GM18909 (cell line): ENCODE data around the gene CEMIP.

ENCODE experiments used
- ATAC-seq: cut with Tn5 transposase; IDR thresholded peaks from one replicate; pipeline ENCODE4 v1.9.1; 2021; ENCODE audit warnings: mild to moderate bottlenecking; ENCODE audit not compliant: unreplicated experiment, poor library complexity

CEMIP gene

DNA sequence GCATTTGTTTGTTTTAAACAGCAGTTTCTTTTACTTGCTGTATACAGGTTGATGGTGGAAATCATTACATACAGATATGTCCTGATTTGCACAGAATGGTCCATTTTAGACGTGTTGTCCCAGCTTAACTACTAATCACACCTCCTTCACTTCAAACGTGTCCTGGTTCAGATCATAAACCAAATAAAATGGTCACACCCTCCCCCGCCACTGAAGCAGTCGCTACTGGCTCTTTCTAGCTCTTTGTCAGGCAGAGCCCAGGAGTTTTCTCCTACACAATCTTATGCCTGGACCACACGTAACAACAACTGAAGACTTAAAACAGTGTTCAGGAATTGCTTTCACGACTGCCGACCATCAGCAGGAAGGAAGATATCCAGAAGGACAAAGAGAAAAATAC, 136.9 kb downstream of the CEMIP start:
- ATAC-seq: no peak

DNA sequence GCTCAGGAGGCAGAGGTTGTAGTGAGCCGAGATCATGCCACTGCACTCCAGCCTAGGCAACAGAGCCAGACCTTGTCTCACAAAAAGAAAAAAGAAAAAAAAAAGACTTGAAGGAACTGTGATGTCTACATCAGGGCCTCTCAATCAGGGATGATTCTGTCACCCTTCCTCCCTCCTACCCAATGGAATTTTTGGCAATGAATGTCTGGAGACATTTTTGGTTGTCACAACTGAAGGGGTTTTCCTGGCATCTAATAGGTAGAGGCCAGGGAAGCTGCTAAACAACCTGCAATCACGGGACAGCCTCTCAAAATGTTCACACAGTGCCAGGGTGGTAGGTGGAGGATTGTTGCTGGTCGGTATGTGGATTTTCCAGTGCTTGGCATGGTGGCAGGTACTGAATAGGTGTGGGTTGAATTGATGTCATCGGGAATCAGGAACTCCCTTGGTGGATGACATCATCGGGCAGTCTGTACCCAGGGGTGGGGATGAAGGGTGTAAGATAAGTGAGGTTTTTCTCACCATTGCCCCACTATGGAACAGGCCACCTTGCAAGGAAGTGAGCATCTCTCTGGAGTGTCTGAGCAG, 139.1 kb downstream of the CEMIP start:
- no peak for ATAC-seq

DNA sequence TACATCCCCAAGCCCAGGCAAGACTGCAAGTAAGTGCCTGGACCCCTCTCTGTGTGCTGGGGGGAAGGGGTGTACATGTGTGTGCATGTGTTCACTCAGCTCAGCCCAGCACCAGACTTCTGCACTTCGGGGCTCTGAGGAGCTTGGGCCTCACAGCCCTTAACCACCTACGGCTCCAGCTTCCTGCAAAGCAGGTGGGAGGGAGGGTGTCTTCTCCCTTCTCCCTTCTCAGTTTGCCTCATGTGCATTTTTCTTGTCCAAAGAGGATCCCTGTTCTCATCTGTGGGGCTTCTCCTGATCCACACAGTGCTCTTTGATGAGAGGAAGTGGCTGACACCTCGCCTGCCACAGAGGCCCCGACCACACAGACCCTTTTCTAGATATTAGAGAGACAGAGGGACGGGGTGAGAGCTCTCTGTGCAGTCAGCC, 141.1 kb downstream of the CEMIP start:
- ATAC-seq: no peak

DNA sequence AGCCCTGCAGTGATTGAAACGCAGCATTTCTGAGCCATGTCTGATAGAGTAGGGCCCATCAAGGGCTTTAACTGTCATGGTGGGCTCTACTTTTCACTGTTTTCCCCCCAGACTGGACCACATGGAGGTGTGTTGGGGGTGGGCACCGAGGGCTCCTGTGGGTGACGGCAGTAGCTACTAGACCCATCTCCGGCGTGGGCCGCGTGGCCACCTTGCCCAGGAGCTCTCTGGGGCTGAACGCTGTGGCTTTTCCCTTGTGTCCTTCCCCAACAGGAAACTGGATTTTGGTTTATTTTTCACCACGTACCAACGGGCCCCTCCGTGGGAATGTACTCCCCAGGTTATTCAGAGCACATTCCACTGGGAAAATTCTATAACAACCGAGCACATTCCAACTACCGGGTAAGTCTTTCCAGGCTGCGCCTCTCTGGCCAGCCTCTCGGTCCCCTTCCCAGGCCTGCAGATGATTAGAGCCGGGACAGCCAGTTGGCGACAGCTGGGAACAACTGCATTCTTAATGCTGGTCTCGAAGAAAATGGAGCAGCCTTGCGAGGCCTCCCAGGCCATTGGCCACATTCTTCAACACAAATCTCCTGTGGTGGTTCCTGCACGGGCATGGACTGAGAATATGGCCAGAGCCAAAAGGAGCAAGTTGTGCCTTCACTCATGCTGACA, 142.7 kb downstream of the CEMIP start:
- ATAC-seq: no peak

DNA sequence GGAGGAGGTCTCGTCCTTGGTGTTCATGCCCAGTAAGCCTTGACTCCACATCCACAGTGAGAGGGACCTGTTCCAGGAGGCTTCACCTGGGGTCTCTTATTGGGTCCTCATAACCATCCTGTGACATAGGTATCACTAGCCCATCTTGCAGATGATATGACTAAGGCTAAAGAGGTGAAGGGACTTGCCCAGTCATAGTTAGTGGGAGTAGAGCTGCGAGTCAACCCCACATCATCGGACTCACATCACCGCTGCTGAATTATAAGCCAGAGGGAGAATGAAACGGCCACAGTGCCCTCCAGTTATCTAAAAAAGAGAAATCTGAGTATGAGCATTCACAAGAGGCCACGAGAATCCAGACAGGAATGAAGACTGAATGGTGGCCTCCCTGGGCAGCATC, 144.5 kb downstream of the CEMIP start:
- no peak for ATAC-seq

DNA sequence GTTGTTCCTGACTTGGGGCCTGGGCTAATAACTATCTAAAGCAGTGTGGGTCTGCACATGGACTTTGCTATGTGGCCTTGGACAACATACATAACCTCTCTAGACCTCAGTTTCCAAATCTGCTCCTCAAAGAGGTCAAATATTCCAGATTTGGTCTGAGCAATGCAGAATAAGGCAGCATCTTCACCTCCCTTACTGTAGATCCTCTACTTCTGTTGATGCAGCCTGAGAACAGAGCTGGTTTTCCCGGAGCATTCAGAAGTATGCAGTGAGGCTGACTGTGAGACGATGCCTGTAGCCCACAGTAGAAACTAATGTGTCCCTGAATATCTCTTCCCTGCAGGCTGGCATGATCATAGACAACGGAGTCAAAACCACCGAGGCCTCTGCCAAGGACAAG, 145.1 kb downstream of the CEMIP start:
- no peak for ATAC-seq

DNA sequence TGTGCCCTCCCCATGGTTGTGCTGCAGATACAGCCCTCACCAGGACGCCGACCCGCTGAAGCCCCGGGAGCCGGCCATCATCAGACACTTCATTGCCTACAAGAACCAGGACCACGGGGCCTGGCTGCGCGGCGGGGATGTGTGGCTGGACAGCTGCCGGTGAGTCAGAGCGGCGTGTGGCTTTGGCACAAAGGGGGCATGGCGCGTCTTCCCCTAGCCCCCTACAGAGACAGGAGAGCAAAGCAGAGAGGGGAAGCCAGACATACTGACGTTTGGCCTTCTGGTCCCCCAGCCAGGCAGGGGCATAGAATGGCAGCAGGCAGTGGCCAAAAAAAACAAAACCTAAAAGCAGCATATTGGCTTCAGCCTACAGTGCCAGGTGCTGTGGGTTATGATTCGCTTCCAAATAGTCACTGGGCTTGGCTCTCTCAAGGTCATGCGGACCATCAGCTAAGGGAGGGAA, 146.5 kb downstream of the CEMIP start:
- ATAC-seq: no peak

DNA sequence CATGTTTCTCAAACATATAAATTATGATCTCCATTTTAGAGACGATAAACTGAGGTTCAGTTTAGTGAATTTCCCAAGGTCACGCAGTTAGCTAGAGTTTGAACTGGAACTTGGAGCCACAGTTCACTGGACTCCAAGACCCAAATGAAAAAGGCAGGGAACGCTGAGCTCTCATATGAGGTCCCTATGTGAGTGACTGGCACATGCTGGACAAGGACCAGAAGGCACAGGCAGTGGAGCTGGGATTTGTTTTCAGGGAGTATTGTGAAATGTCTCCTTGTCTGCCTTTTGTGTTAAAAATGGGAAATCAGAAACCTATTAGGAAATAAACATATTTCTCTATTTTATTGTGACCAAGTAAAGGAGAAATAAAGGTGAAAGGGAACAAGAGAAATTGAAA, 147.0 kb downstream of the CEMIP start:
- ATAC-seq: no peak

DNA sequence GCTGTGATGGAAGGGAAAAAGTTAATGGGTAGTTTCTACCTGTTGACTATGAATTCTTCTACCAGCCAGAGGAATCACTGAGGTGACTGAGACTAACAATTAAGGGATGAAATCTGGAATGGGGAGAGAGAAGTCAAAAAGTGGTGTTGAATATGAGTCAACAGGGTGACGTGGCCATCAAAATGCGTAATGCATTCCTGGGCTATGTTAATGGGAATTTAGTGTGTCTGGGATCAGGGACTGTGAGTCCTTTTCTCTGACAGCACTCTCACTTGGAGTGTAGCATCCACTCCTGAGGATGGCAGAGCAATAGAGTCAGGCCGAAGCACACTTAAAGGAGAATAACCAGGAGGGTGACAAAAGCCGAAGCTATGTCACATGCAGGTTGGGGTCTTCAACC, 150.1 kb downstream of the CEMIP start:
- no peak for ATAC-seq

DNA sequence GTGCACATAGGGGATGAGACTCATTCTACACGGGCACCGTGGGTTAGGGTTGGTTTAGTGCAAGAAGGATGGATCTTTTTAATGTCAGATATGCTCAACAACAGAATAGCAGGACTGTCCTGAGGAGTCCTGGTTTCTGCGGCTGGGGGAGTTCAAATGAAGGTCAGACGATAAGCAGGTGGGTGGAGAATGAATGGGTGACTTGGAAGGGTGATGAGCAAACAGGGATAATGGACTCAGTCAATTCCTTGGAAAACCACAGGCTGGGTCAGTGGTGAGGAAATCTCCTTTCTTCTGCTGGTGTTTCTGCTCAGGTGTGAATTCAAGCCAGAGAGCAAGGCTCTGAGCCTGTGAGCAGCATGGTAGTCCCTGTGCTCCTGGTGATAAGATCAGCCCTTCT, 150.5 kb downstream of the CEMIP start:
- ATAC-seq: no peak

DNA sequence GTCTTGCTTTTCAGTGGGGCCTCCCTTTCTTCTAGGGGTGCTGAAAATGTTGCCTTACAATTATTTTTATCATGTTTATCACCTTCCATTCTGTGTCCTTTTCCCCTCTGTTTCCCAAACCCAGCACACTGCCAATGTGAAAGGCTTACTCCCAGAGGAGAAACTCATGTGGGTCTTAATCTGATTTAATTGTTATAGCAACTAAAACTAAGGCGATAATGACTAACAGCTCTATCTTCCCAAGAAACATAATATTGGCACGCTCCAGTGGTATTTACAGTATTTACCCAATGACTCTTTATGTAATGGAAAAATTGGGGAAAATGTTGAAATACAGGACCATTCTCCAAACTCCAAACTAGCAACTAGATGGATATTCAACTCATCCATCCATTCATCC, 152.0 kb downstream of the CEMIP start:
- ATAC-seq: no peak

DNA sequence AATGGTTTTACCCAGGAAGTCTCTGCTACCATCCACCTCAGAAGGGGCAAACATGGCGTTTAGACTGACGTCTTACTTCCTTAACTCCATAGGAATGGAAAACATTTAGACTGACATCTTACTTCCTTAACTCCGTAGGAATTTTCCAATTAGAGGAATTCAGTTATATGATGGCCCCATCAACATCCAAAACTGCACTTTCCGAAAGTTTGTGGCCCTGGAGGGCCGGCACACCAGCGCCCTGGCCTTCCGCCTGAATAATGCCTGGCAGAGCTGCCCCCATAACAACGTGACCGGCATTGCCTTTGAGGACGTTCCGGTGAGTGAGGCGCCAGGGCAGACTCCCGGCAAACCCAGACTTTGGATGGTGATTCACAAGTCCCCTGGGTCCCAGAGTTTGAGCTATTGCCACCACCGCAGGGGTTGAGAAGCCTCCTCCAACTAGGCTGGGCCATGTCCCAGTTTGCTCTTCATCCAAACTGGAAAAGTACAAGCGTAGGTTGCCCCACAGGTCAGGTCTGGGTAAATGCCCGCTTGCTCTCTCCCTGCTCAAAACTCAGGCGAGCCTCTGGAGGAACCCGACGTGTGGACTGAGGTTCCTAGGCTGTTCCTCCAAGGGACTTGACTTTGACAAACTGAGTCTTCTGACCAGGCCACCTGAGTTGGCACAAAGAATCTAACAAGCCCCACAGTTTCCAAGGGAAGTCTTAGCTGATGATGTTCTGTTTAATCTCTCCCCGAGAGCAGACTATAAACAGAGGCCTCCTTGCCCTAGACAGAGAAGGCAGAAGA, 152.7 kb downstream of the CEMIP start:
- ATAC-seq: no peak

DNA sequence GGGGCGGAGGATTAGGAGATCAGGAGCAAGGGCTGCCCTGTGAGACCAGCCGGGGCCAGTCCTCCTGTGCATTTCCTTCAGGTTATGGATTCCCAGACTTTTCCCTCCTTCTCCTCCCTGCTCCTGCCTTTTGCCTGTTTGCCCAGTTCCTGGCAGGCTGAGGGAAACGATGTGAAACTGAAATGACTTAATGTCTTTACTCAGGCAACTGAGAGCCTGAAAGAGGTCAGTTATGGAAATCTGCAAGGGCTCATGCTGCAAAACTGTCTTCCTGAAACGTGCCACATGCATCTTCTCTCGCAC, 153.3 kb downstream of the CEMIP start:
- ATAC-seq: no peak

DNA sequence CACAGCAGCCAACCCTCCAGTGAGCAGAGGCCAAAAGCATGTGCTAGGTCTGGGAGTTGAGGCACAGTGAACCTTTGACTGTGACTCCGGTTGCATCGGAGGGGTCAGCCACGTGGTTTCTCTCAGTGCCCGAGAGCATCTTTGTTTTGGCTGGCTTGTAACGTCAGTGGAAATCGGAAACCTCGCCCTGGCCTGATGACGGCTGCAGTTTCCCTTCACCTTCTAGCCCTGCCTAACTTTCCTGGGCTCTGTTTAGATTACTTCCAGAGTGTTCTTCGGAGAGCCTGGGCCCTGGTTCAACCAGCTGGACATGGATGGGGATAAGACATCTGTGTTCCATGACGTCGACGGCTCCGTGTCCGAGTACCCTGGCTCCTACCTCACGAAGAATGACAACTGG, 153.8 kb downstream of the CEMIP start:
- no peak for ATAC-seq

DNA sequence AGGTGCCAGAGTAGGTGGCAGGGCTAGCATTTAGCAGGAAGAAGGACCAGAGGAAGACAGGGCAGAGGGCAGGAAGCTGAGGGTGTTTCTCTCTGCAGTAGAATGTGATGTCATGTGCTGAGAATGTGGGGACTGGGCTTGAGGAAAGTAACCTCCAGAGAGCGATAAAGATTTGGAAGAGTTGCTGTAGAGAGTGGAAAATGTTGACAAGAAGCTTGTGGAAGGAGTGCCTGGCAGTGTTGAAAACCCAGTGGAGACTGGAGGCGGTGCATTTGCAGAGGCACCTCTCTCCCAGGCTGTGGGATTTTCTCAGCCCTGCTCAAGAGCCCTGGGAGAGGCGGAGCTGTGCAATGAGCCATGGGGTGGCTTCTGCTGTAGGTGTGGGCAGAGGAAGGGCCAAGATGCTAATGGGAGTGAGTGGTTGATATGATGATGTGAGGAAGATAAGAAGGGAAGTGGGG, 155.6 kb downstream of the CEMIP start:
- no peak for ATAC-seq

DNA sequence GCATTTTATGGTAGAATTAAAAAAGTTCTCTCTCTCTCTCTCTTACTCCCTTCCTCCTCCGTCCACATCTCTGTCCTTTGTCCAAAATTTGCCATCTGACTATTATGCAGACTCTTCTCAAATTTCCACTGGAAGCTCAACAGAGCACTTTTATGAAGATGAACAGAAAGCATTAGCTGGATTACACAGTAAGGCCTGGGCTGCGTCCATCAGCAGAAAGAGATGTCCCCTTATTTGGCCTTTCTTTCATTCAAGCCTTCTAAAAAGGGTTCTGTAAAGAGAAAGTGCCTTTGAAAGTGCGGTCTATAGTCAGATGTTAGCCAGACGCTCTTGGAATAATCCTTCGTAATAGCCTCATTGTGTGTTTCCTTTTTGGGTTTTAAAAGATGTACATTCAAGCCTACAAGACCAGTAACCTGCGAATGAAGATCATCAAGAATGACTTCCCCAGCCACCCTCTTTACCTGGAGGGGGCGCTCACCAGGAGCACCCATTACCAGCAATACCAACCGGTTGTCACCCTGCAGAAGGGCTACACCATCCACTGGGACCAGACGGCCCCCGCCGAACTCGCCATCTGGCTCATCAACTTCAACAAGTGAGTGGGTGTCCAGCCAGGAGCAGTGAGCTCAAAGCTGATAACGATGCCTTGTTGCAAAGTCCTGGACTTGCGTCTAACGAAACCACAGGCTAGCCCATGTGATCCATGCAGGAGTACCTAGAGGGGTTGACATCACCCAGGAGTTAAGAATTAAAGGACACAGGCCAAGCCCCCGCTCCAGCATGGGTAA, 157.3 kb downstream of the CEMIP start:
- ATAC-seq: no peak

DNA sequence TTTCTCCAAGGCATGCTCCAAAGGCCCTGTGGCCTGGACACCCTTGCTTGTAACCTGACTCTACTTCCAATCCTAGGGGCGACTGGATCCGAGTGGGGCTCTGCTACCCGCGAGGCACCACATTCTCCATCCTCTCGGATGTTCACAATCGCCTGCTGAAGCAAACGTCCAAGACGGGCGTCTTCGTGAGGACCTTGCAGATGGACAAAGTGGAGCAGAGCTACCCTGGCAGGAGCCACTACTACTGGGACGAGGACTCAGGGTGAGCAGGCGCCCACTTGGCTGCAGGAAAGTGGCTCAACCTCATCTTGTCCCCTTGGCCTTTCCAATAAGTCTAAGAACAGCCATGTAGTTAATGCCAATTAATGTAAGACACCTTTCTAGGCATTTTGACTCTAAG, 158.5 kb downstream of the CEMIP start:
- ATAC-seq: no peak

DNA sequence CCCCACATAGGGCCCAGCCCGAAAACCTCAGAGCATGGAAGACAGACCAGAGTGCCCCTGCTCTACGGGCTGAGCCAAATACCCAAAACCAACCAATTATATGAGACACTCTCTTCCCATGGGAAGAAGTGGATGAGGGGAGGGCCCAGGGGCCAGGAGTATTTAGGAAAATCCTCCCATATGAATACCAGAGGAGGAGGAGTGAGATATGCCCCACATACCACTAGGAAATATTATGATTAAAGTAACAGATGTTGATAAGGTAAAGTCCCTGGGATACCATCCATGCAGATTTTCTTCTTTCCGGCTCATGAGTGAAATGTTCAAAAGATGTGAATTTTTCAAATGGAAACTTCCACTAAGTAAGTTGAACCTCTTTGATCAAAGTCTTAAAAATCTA, 160.0 kb downstream of the CEMIP start:
- ATAC-seq: no peak

DNA sequence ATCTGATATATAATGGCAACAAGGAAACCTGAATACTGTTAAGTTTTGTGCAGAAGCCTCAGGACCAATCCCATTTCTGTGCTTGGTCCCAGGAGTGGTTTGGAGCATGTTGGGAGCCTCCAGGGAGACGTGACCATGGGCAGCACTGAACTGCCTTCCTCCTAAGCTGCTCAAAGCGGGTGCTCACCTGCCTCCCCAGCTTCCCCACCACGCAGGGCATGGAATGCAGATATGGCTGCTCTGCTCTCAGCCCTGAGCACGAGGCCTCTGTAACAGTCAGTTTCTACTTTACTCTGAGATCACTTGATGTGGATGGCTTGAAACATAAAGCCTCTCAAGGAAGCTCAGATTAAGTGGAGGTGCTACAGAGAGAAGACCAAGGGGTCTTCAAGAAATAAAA, 161.2 kb downstream of the CEMIP start:
- ATAC-seq: no peak

DNA sequence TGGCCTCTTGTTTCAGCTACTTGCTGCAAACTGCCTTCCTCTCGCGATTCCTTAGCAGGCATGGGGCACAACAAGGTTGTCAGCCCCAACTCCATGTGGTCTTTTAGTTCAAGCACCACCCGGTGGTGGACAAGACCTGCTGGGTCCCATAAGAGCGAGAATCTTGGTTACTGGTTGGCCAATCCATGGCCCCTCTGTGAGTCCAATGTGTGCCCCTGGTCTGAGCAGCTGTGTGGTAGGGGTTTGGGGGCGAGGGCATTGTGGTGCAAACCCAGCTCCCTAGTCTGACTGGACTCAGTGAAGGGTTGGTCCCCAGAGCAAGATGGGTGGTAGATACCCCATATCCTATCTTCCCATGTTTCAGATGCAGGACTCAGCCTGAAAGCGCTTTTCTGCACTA, 161.7 kb downstream of the CEMIP start:
- no peak for ATAC-seq

DNA sequence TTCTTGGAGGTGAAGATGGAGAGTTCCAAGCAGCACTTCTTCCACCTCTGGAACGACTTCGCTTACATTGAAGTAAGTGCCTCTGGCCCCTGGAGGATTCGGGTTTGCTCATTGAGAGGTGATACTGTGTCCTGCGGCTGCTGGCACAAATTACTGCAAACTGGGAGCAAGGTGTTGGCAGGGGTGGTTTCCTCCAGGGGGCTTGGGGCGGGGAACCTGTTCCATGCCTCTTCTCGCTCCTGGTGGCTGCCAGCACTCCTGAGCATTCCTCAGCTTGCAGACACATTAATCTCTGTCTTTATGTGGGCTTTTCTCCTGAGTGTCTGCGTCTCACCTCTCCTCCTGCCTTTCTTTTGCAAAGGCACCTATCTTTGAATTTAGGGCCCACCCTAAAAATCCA, 163.1 kb downstream of the CEMIP start:
- no peak for ATAC-seq
